NOMO-1 treated with dmso at 0.1 percent for 144 hours (cell line): Measurements from ENCODE around the gene SLC20A1.
A peak's percentile ranks its signal among the peaks of the same experiment; 100 is the strongest.

Source experiments
- DNase-seq: peaks from one replicate; lab custom pipeline; 2025; ENCODE audit not compliant: unreplicated experiment; lab: John Stamatoyannopoulos, UW

SLC20A1 gene

DNA sequence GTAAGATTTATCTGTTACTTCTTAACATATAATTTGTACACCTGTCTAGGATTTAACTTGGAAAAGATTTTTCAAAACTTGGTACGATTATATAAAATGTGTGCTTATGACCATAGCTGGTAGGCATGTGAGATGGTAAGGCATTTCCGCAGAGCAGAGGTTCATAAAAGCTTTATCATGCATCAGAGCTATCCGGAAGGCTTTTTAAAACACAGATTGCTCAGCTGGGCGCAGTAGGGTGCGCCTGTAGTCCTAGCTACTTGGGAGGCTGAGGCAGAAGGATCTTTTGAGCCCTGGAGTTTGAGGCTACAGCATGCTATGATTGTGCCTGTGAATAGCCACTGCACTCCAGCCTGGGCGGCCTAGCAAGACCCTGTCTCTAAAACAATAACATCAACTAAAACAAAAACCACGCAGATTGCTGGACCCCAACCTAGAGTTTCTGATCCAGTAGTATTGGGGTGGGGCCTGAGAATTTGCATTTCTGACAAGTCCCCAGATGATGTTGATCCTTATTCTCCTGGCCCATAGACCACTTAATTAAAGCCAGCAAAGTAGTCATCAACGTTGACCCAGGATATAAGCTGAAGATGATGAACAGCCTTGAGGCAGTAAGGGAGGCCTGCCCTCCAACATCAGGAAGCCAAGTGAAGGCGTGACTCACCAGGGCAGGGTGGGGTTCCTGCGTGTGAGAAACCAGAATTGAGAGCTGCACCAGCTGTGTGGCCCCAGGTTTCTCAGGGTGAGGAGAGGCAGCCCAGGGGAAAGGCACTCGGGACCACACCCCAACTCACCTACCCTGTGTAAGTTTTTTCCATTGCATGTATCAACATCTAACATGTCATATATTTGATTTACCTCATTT is 21.6 kb upstream of the SLC20A1 start:
- peak; percentile 60 for DNase-seq

- DNase-seq: no peak
Observed at GRCh38 chr2:112625474-112626114, 20.1 kb upstream of the SLC20A1 start.

DNA sequence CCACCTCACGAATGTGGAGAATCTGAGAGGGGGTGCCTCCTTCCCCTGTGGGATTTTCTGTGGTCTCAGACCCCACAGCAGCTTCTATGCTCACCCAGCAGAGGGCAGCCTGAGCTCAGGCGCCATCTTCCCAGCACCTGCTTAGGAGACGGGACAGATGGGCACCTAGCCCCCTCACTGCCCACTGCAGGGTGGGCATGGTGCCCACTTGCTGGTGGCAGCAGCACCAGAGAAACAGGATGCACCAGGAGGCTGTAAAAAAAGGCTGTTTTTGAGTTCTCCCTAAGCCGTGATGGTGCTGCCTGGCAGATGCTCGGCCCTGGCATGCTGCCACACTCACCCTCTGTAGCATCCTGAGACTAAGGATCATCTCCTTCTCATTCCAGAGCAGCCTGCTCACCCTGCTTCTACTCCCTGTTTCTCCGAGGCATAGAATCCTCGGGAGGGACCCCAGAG is 19.1 kb upstream of the SLC20A1 start:
- DNase-seq: peak; percentile 26

- peak; percentile 59 for DNase-seq
Observed at GRCh38 chr2:112627060-112628040, 18.4 kb upstream of the SLC20A1 start.

DNA sequence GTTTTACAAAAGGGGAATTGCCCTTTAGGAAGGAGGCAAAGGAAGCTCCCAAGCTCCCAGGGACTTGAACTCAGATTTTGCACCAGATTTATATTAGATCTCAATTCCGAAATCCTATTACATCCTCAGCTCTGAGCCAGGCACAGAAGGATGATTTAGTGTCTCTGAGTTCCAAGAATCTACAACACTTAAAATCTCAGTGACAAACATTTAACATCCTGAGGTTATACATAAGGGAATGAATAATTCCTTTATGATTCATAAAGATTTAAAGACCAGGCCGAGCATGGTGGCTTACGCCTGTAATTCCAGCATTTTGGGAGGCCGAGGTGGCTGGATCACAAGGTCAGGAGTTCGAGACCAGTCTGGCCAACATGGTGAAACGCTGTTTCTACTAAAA is 16.5 kb upstream of the SLC20A1 start:
- DNase-seq: no peak

GRCh38 chr2:112629823-112630222 is 15.9 kb upstream of the SLC20A1 start:
- no peak for DNase-seq

DNA sequence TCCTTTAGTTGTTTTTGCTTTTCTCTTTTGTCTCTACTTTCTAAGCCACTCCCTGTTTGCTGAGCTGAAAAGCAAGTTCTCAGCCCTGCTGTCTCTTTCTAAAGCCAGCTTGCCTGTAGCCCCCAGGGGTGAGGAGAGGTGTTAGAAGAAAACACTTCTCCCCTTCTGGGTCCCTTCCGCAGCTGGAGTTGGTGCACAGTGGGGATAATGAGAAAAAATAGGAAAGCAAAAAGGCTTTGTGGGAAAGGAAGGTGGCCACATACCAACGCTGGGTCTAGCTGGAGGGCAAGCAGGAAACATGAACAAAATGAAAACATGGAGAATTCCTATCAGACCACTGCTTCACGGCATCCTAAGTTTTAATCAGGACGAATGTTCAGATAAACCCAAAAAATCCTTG is 15.5 kb upstream of the SLC20A1 start:
- DNase-seq: no peak

- no peak for DNase-seq
Observed at GRCh38 chr2:112633708-112634107, 12.0 kb upstream of the SLC20A1 start.

GRCh38 chr2:112634153-112634873 is 11.4 kb upstream of the SLC20A1 start:
- DNase-seq: no peak

DNA sequence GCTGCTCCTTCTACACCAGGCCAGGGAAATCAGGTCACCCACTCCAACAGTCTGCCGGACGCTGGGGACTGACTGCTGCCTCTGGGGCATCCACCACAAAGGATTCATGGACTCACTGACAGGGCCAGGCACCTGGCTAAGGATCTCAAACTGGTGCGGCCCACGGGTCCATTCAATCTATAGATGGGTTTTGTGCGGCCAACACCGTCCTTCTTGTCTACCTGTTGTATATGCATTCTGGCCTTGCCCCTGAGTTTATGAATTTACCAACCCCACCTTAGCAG is 10.9 kb upstream of the SLC20A1 start:
- no peak for DNase-seq

DNA sequence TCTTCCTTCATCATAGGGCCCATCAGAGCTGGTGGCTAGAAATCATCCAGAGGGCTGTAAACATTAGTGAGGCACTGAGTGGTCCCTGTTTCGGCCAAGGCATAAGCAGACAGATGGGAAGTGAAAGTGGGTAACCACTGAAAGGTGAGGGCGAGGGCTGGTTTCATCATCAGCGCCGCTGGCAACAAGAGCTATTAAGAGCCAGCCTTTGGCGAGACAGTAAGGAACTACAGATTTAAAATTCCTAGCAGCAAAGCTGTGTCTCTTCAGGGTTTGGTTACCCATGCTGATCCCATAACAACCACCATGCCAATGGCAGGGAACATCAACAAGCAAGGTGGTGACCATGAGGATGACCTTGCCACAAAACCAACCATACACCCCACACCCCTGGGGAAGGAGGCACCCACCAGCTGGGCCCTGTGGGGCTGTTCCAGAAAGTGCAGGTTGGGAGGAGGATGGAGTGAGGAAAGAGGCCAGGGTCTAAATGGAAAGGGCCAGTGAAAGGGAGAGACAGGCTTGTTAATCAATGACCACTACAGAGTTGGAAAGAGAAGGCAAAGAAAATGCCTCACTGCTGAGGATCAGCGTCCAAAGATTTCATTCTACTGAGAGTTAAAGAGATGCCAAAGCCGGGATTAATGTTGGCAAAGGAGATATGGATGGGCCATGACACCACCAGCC is 9.0 kb upstream of the SLC20A1 start:
- DNase-seq: peak; percentile 72

- DNase-seq: no peak
Observed at GRCh38 chr2:112637289-112637660, 8.5 kb upstream of the SLC20A1 start.

GRCh38 chr2:112639936-112640335 is 5.8 kb upstream of the SLC20A1 start:
- DNase-seq: no peak

GRCh38 chr2:112640467-112640799 is 5.3 kb upstream of the SLC20A1 start:
- DNase-seq: no peak

GRCh38 chr2:112640800-112641675 is 4.7 kb upstream of the SLC20A1 start:
- no peak for DNase-seq

GRCh38 chr2:112641701-112642100 is 4.0 kb upstream of the SLC20A1 start:
- DNase-seq: no peak

- no peak for DNase-seq
Observed at GRCh38 chr2:112642561-112642960, 3.2 kb upstream of the SLC20A1 start.

- DNase-seq: no peak
Observed at GRCh38 chr2:112642966-112643365, 2.8 kb upstream of the SLC20A1 start.

- no peak for DNase-seq
Observed at GRCh38 chr2:112643488-112643887, 2.3 kb upstream of the SLC20A1 start.
